22Rv1 (cell line): Measurements from ENCODE around the gene OR10A5.

Experiments used
- ZFX ChIP-seq: fragments of 450-650 bp; IDR thresholded peaks from 2 replicates; pipeline ENCODE4 v1.6.1; 2017; ENCODE audit warnings: antibody characterized with exemption, borderline replicate concordance
- TF ChIP-seq, protein P1 (sequence below): fragments of 450-650 bp; IDR thresholded peaks from 2 replicates; pipeline ENCODE4 v1.5.1; 2017; ENCODE audit warnings: mild to moderate bottlenecking

DNA sequence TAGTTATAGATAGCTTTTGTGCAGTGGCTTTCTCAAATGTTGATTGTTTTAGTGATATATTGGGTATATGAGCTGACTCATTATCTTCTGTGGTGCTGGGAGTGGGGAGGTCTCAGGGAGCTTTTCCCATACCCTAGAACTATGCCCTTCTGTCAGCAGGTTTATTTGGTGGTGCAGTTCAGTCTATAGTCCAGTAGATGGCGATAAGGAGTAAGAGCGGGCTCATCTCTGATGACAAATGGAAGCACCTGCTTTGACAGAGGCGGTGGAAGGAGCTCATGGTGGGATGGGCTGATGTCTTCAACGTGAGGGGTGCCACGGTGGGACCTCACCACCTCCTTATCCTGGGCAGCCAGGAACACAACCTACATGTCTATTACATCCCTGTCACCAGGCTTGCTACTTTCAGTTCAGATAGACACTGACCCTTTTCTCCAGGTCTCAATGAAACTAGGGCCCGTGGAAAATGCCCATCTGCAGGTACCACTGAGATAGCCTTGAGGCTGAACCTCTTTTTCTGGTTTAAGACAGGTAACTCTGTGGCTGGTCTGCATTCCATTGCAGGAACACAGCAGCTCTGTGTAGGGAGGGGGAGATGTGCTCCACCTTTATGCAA is 33.0 kb upstream of the OR10A5 start:
- TF ChIP-seq, protein P1, sequence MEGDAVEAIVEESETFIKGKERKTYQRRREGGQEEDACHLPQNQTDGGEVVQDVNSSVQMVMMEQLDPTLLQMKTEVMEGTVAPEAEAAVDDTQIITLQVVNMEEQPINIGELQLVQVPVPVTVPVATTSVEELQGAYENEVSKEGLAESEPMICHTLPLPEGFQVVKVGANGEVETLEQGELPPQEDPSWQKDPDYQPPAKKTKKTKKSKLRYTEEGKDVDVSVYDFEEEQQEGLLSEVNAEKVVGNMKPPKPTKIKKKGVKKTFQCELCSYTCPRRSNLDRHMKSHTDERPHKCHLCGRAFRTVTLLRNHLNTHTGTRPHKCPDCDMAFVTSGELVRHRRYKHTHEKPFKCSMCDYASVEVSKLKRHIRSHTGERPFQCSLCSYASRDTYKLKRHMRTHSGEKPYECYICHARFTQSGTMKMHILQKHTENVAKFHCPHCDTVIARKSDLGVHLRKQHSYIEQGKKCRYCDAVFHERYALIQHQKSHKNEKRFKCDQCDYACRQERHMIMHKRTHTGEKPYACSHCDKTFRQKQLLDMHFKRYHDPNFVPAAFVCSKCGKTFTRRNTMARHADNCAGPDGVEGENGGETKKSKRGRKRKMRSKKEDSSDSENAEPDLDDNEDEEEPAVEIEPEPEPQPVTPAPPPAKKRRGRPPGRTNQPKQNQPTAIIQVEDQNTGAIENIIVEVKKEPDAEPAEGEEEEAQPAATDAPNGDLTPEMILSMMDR: peak; percentile 97
- TF ChIP-seq ZFX: no peak
